Measurements from ENCODE around the gene SQOR.

SQOR gene

DNA sequence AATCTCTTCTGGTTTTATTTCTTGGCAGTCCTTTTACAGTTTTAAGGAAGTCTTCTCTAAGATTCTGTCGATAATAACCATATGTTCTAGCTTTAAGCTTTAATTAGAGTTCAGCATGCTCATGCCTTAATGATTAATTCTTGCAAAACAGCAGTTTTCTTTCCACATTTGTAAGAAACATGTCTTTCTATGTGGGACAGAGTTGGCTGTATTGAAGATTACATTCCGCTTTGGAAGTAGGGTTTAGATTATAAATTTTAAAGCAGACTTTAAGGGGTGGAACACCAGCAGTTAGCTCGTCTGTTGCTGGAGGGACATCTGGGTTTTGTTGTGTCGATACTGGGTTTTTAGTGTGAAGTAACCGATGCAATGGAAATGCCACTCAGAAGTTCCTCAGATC is 35.3 kb downstream of the SQOR start:
- no peak for DNase-seq (ENCODE audit: low spot score)

DNA sequence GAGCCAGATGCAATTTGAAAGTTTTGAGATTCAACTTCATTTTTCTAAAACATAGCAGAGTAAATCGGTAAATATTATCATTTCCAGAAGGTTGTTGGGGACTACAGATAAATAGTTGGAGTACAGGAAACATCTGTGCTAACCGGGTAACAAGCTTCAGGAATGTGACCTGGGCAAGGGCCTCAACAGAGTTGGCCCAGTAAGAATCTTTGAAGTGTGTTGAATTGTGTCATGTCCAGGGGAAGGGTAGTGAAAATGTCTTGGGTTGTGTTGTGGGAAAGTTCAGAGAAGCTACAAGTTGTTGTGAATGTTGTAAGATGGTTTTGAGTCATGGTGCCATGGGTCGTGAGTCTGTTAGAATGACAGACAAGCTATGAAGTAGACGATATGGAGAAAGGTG is 35.7 kb downstream of the SQOR start:
- no peak for DNase-seq (ENCODE audit: low spot score)
- TF ChIP-seq, protein P1, sequence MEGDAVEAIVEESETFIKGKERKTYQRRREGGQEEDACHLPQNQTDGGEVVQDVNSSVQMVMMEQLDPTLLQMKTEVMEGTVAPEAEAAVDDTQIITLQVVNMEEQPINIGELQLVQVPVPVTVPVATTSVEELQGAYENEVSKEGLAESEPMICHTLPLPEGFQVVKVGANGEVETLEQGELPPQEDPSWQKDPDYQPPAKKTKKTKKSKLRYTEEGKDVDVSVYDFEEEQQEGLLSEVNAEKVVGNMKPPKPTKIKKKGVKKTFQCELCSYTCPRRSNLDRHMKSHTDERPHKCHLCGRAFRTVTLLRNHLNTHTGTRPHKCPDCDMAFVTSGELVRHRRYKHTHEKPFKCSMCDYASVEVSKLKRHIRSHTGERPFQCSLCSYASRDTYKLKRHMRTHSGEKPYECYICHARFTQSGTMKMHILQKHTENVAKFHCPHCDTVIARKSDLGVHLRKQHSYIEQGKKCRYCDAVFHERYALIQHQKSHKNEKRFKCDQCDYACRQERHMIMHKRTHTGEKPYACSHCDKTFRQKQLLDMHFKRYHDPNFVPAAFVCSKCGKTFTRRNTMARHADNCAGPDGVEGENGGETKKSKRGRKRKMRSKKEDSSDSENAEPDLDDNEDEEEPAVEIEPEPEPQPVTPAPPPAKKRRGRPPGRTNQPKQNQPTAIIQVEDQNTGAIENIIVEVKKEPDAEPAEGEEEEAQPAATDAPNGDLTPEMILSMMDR (IDR thresholded peaks at IDR 0.05; ENCODE audit: extremely low read depth, missing control alignments) = no peak

More for the DNA sequence above, 35.3 kb downstream of the SQOR start:
- TF ChIP-seq, protein P1 (IDR thresholded peaks at IDR 0.05; ENCODE audit: extremely low read depth, missing control alignments) = no peak

DNA sequence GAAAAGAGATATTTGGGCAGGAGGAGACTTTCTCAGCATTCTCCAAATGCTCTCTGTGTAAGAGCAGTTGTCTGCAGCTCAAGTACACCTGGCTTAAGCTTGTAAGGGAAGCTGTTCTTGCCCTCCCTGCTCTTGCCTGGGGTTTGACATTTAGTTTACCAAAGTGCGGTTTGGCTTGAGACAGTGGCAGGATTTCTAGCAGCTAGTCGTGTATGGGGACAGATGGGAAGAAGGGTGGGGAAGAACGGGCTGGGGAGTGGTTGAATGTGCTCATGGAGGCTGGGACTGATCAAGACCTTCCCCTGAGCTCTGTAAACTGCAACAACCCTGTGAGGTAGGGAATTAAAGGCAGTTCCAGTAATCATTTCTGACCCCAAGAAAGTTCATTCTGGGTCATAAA is 39.8 kb downstream of the SQOR start:
- TF ChIP-seq, protein P1 (IDR thresholded peaks at IDR 0.05; ENCODE audit: extremely low read depth, missing control alignments) = no peak
- no peak for DNase-seq (ENCODE audit: low spot score)

DNA sequence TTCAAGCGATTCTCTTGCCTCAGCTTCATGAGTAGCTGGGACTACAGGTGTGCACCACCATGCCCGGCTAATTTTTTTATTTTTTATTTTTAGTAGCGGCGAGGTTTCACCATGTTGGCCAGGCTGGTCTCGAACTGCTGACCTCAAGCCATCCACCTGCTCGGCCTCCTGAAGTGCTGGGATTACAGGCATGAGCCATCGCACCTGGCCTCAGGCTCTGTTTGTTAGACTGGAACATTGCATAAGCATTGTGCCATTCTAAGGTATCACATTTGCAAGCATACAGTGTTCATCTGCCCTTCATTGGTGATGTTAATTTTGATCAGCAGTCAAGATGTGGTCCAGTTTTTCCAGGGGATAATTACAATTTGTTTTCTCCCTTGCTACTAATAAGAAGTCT is 43.0 kb downstream of the SQOR start:
- TF ChIP-seq, protein P1 (IDR thresholded peaks at IDR 0.05; ENCODE audit: extremely low read depth, missing control alignments) = no peak
- no peak for DNase-seq (ENCODE audit: low spot score)

DNA sequence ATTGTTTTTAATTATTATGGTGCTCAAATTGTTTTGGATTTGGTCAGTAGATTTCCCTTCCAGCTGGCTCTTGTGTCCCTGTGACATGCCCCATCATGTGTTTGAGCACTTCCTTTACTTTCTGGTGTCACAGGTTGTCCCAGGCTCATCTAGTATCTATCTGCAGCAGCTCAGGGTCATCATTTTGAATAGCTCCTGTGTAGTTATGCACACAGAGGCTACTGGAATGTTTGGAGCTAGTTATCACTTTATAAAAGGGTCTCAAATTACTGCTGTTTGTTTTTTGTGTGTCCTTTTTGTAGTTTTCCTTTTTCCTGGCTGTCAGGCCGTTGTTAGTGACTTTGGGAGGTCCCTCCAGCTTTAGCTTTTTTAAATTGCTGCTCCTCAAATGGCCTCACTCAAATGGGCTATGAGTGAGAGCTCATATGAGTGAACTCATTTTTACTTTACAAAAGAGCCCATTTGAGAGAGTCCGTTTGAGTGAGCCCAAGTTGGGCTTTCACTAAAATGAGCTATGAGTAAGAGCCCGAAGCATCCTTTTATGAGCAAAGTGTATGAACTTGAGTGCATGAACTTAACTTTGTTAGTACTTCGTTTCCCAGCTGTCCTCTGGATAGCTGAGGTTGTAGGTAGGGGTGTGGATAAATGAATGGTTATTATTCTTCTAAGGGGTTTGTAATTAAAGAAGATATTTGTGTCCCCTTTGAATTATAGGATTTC is 43.8 kb downstream of the SQOR start:
- DNase-seq (ENCODE audit: low spot score) = no peak
- TF ChIP-seq, protein P1 (IDR thresholded peaks at IDR 0.05; ENCODE audit: extremely low read depth, missing control alignments) = no peak

DNA sequence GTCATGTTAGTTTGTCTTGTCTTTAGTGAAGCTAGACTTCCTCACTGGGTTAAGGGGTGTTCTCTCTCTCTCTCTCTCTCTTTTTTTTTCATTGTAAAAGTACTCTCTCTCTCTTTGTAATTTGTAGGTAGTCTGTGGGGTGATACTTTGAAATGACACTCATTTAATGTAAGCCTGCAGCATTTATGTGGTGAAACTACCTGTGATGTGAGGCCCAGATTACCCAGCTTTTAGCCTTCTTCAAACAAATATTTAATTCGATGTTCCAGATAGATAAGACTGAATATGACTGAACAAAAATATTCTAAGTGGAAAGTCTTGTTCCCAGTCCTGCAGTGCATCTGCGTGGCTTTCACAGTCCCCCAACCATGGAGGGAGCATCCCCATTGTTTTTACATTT is 49.7 kb downstream of the SQOR start:
- TF ChIP-seq, protein P1 (IDR thresholded peaks at IDR 0.05; ENCODE audit: extremely low read depth, missing control alignments) = no peak
- no peak for DNase-seq (ENCODE audit: low spot score)

DNA sequence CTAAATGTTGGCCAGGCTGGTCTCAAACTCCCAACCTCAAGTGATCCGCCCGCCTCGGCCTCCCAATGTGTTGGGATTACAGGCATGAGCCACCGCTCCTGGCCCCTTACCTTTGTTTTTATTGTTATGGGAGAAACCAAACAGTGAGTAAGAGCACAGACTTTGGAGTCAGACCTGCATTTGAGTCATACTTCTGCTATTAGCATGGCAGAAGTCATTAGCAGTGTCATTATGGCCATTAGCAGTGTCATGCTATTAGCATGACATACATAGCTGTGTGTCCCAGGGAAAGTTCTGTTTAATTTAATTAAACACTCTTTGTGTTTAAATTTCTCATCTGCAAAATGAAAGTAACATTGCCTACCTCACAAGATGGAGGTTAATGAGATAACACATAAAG is 54.8 kb downstream of the SQOR start:
- DNase-seq (ENCODE audit: low spot score) = no peak
- TF ChIP-seq, protein P1 (IDR thresholded peaks at IDR 0.05; ENCODE audit: extremely low read depth, missing control alignments) = no peak
